Measurements from ENCODE around the gene FNDC3B. TPM values are rescaled to one million over a fixed set of nuclear protein-coding genes. Genes with fewer than 3 reads are reported as not detected.

The FNDC3B gene
- total and polyA plus RNA-seq, 2 donors (not counting 1 experiment from before 2014, with no cell fraction given): 1.2 to 9.2 TPM

DNA sequence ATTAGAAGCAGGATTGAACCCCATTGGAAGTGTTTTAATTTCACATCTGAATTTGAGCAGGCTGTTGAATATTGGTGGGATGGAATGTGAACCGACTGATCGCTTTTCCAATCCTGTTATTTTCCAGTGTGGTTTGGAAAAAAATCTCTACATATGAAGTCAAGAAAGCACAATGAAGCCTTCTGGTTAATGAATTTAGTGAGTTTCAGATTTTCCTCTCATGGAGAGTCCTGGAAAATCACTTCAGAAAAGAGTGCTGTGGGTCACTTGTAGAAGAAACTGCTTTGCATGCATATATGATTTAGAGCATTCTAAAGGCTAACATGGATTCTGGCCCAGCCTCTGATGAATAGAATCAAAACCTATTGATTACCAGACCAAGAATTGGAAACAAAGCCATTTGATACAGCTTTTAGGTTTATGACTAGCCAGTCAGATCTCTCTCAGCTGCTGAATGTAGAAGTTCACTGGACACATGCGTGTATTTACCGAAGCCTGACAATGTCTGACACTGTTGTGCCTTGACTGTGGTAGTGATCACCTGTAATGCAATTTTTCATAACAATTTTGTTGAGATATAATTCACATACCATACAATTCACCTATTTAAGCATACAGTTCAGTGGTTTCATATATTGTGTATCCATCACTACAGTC, 121.9 kb downstream of the FNDC3B start:
- no peak for DNase-seq
- no peak overlapping the region for H3K4me3 Mint-ChIP-seq
- no peaks in the 10 kb centered on the region for H4K20me1 ChIP-seq (ENCODE audit: control insufficient read depth, insufficient read depth, low read length, poor library complexity, severe bottlenecking)
- no peak overlapping the region for H2AFZ ChIP-seq (ENCODE audit: insufficient read depth, low read depth, low read length, poor library complexity, severe bottlenecking)
- CTCF ChIA-PET: no interaction called here
- no peaks in the 10 kb centered on the region for H3K4me1 ChIP-seq (ENCODE audit: control insufficient read depth in 2 of 2, insufficient read depth in 2 of 2, low read length in 2 of 2)
- H3K27ac Mint-ChIP-seq: no peak overlapping the region
- POLR2A ChIA-PET: no interaction called here
- no peaks in the 10 kb centered on the region for H3K27me3 ChIP-seq (replicated peaks in 1 of 4; ENCODE audit: control extremely low read depth in 1 of 4, control insufficient read depth in 3 of 4, insufficient read depth in 4 of 4, low read length in 3 of 4)
- ATAC-seq (ENCODE audit: low read depth): no peak
- no peaks in the 10 kb centered on the region for H3K36me3 ChIP-seq (replicated peaks in 1 of 2; ENCODE audit: control extremely low read depth in 1 of 2, control insufficient read depth in 1 of 2, extremely low read depth in 1 of 2, insufficient read depth in 2 of 2, low read length in 1 of 2)
- H3K9ac ChIP-seq (ENCODE audit: low read length): no peak overlapping the region
- H3K27me3 Mint-ChIP-seq: no peaks in the 10 kb centered on the region
- no peaks in the 10 kb centered on the region for H3K79me2 ChIP-seq (ENCODE audit: control insufficient read depth, insufficient read depth, low read length)
- no peaks in the 10 kb centered on the region for H3K9me3 Mint-ChIP-seq (ENCODE audit: insufficient read depth)
- H3K9me3 ChIP-seq (ENCODE audit: control extremely low read depth in 1 of 3, control insufficient read depth in 2 of 3, insufficient read depth in 1 of 3, low read length in 2 of 3): no peaks in the 10 kb centered on the region
- no peak for TF ChIP-seq CTCF (IDR thresholded peaks at IDR 0.05)
- no peak for TF ChIP-seq EZH2 (IDR thresholded peaks at IDR 0.05; ENCODE audit: borderline replicate concordance, insufficient read depth, low read depth, low read length, poor library complexity, severe bottlenecking)
- H3K27ac ChIP-seq (ENCODE audit: low read length in 2 of 2): no peak overlapping the region
- WGBS (ENCODE audit: insufficient coverage): no CpG with 5 or more reads among the region's 4 CpGs
- intact Hi-C loops (cut with micrococcal nuclease): no loop called here
- no peaks in the 10 kb centered on the region for H3K4me1 Mint-ChIP-seq
- H3K4me2 ChIP-seq (replicated peaks; ENCODE audit: low read depth, low read length, poor library complexity, severe bottlenecking): no peak overlapping the region
- no peak overlapping the region for H3K4me3 ChIP-seq (ENCODE audit: control extremely low read depth in 1 of 5, extremely low read depth in 1 of 5, insufficient read depth in 1 of 5, low read depth in 2 of 5, low read length in 4 of 5)

- no peaks in the 10 kb centered on the region for H3K79me2 ChIP-seq (ENCODE audit: control insufficient read depth, insufficient read depth, low read length)
- Mint-ChIP-seq H3K4me1 (no peaks in the 10 kb centered on the region), H3K4me3 (no peak overlapping the region), H3K27me3 (no peaks in the 10 kb centered on the region), H3K27ac (no peak overlapping the region), H3K9me3 (ENCODE audit: insufficient read depth) (no peaks in the 10 kb centered on the region)
- H3K4me2 ChIP-seq (replicated peaks; ENCODE audit: low read depth, low read length, poor library complexity, severe bottlenecking): no peak overlapping the region
- ChIA-PET CTCF (no interaction called here), POLR2A (no interaction called here)
- H3K4me1 ChIP-seq (ENCODE audit: control insufficient read depth in 2 of 2, insufficient read depth in 2 of 2, low read length in 2 of 2): no peaks in the 10 kb centered on the region
- intact Hi-C loops (cut with micrococcal nuclease): no loop called here
- H3K27ac ChIP-seq (ENCODE audit: low read length in 2 of 2): no peak overlapping the region
- no peak overlapping the region for H2AFZ ChIP-seq (ENCODE audit: insufficient read depth, low read depth, low read length, poor library complexity, severe bottlenecking)
- no peak for ATAC-seq (ENCODE audit: low read depth)
- no peak overlapping the region for H3K4me3 ChIP-seq (ENCODE audit: control extremely low read depth in 1 of 5, extremely low read depth in 1 of 5, insufficient read depth in 1 of 5, low read depth in 2 of 5, low read length in 4 of 5)
- no peak for DNase-seq
- H3K9me3 ChIP-seq (ENCODE audit: control extremely low read depth in 1 of 3, control insufficient read depth in 2 of 3, insufficient read depth in 1 of 3, low read length in 2 of 3): no peaks in the 10 kb centered on the region
- TF ChIP-seq CTCF (IDR thresholded peaks at IDR 0.05) (no peak), EZH2 (IDR thresholded peaks at IDR 0.05; ENCODE audit: borderline replicate concordance, insufficient read depth, low read depth, low read length, poor library complexity, severe bottlenecking) (no peak)
- H3K36me3 ChIP-seq (replicated peaks in 1 of 2; ENCODE audit: control extremely low read depth in 1 of 2, control insufficient read depth in 1 of 2, extremely low read depth in 1 of 2, insufficient read depth in 2 of 2, low read length in 1 of 2): no peaks in the 10 kb centered on the region
- 98% methylated on average over 5 of the region's 9 CpGs for WGBS (ENCODE audit: insufficient coverage)
- H4K20me1 ChIP-seq (ENCODE audit: control insufficient read depth, insufficient read depth, low read length, poor library complexity, severe bottlenecking): no peaks in the 10 kb centered on the region
- no peaks in the 10 kb centered on the region for H3K27me3 ChIP-seq (replicated peaks in 1 of 4; ENCODE audit: control extremely low read depth in 1 of 4, control insufficient read depth in 3 of 4, insufficient read depth in 4 of 4, low read length in 3 of 4)
- no peak overlapping the region for H3K9ac ChIP-seq (ENCODE audit: low read length)
Observed at GRCh38 chr3:172161959-172162358, 122.6 kb downstream of the FNDC3B start.

Measured in B cell (primary cell).